Tibial nerve (tissue), 4 donors: ENCODE data around the gene FAHD1. TPM values are rescaled to one million over a fixed set of nuclear protein-coding genes. Genes with fewer than 3 reads are reported as not detected.

Source experiments
- DNase-seq, 2 donors: peaks; one replicate each; pipeline ENCODE4 v3.0.0-alpha.2; 2019; ENCODE audit warnings: low spot score in 2 of 2
- H3K27ac ChIP-seq, 4 donors: fragments of 200-600 bp; sonication (generic) in 3 of 4; one replicate each; pipeline ENCODE4 v1.5.1; 2017 to 2019; ENCODE audit warnings: mild to moderate bottlenecking in 1 of 4
- H3K27me3 ChIP-seq, 2 donors: fragments of 200-600 bp; sonication (generic) in 1 of 2; one replicate each; pipeline versions ENCODE4 v1.5.1 to v1.6.0; 2017 to 2019
- H3K36me3 ChIP-seq, 3 donors: fragments of 200-600 bp; sonication (generic); one replicate each; pipeline ENCODE4 v1.5.1; 2018 to 2019
- H3K4me1 ChIP-seq, 4 donors: fragments of 200-600 bp; sonication (generic) in 3 of 4; one replicate each; pipeline ENCODE4 v1.5.1; 2017 to 2019
- H3K4me3 ChIP-seq, 4 donors: fragments of 200-600 bp; sonication (generic) in 3 of 4; one replicate each; pipeline ENCODE4 v1.5.1; 2017 to 2019; ENCODE audit warnings: mild to moderate bottlenecking in 1 of 4, moderate library complexity in 1 of 4
- H3K9me3 ChIP-seq, 4 donors: fragments of 200-600 bp; sonication (generic) in 3 of 4; one replicate each; pipeline ENCODE4 v1.5.1; 2017 to 2019
- CTCF ChIP-seq, 5 experiments: fragments of 200-600 bp in 3 of 5; fragments of 450-650 bp in 2 of 5; sonication (generic) in 3 of 5; IDR thresholded peaks; one replicate each; pipeline ENCODE4 v1.5.1; 2016 to 2019; ENCODE audit warnings: antibody characterized with exemption in 5 of 5, mild to moderate bottlenecking in 3 of 5, moderate library complexity in 2 of 5
- EP300 ChIP-seq, 2 donors: sonication (generic); formaldehyde crosslinking; IDR thresholded peaks; one replicate each; pipeline ENCODE4 v1.6.1; 2017; ENCODE audit warnings: antibody characterized with exemption in 2 of 2, mild to moderate bottlenecking in 1 of 2
- POLR2A ChIP-seq, 2 donors: fragments of 450-650 bp; IDR thresholded peaks; one replicate each; pipeline ENCODE4 v1.6.1; 2017; ENCODE audit warnings: antibody characterized with exemption in 2 of 2, mild to moderate bottlenecking in 2 of 2, moderate library complexity in 2 of 2
- WGBS, 2 donors: methylation state at CpG; one replicate each; pipeline ENCODE4 v1.1.5; 2018; 5-methylcytosine and 5-hydroxymethylcytosine counted together
- total RNA-seq, 4 donors: library from RNA; depleted of rRNA; stranded (reverse); fragments of >200 nt; gene quantifications; one replicate each; pipeline ENCODE4 v1.1.0, GENCODE V29; 2016

FAHD1 gene
- total RNA-seq, 4 donors from 2014 or later = 17.5 to 44.1 (median 33.7) TPM

GRCh38 chr16:1825864-1826690 lies 929 bp upstream of the FAHD1 start:
- peak overlapping the region; percentile 42 to 69 (median 57) for H3K4me3 ChIP-seq
- TF ChIP-seq EP300 (IDR thresholded peaks at IDR 0.05) (no peak), CTCF (IDR thresholded peaks at IDR 0.05) (no peak), POLR2A (IDR thresholded peaks at IDR 0.05) (no peak)
- WGBS, 2 donors = 3 to 5% methylated on average over 41 to 53 of the region's 96 CpGs

GRCh38 chr16:1828645-1829410 lies 1.8 kb downstream of the FAHD1 start:
- no peak for DNase-seq
- H3K4me1 ChIP-seq = peaks cover 0 to 53% (median 22%) of the 10 kb centered on the region in 4 donors
- no peak overlapping the region for H3K4me3 ChIP-seq
- no peaks in the 10 kb centered on the region for H3K9me3 ChIP-seq
- H3K27ac ChIP-seq = no peak overlapping the region
- TF ChIP-seq EP300 (IDR thresholded peaks at IDR 0.05) (no peak), CTCF (IDR thresholded peaks at IDR 0.05) (no peak), POLR2A (IDR thresholded peaks at IDR 0.05) (no peak)
- WGBS, 2 donors = 73 to 75% methylated on average over 11 of the region's 11 CpGs
- H3K36me3 ChIP-seq = peaks cover 0 to 43% (median 0%) of the 10 kb centered on the region in 3 donors
- no peaks in the 10 kb centered on the region for H3K27me3 ChIP-seq

More at GRCh38 chr16:1825864-1826690, 929 bp upstream of the FAHD1 start:
- Histone ChIP-seq H3K27ac (peak overlapping the region in 3 of 4 donors; percentile 36 to 86 (median 81)), H3K27me3 (no peaks in the 10 kb centered on the region), H3K36me3 (peaks cover 0 to 40% (median 11%) of the 10 kb centered on the region in 3 donors), H3K4me1 (peaks cover 0 to 63% (median 23%) of the 10 kb centered on the region in 4 donors), H3K9me3 (no peaks in the 10 kb centered on the region)
- DNase-seq = no peak

GRCh38 chr16:1830213-1830612 lies 3.2 kb downstream of the FAHD1 start:
- Histone ChIP-seq H3K27me3 (no peaks in the 10 kb centered on the region), H3K36me3 (peaks cover 0 to 43% (median 0%) of the 10 kb centered on the region in 3 donors), H3K27ac (no peak overlapping the region), H3K9me3 (no peaks in the 10 kb centered on the region), H3K4me3 (no peak overlapping the region), H3K4me1 (peaks cover 0 to 40% (median 16%) of the 10 kb centered on the region in 4 donors)
- no peak for DNase-seq
- WGBS, 2 donors = 59 to 65% methylated on average over 3 of the region's 3 CpGs
- TF ChIP-seq EP300 (IDR thresholded peaks at IDR 0.05) (no peak), CTCF (IDR thresholded peaks at IDR 0.05) (no peak), POLR2A (IDR thresholded peaks at IDR 0.05) (no peak)

- WGBS, 2 donors = 79 to 80% methylated on average over 19 of the region's 19 CpGs
- no peaks in the 10 kb centered on the region for H3K27me3 ChIP-seq
- H3K4me3 ChIP-seq = no peak overlapping the region
- DNase-seq = no peak
- H3K27ac ChIP-seq = no peak overlapping the region
- peaks cover 0 to 31% (median 12%) of the 10 kb centered on the region in 4 donors for H3K4me1 ChIP-seq
- no peak for TF ChIP-seq CTCF (IDR thresholded peaks at IDR 0.05)
- H3K9me3 ChIP-seq = no peaks in the 10 kb centered on the region
- peaks cover 0 to 43% (median 0%) of the 10 kb centered on the region in 3 donors for H3K36me3 ChIP-seq
These were observed 4.4 kb downstream of the FAHD1 start for GRCh38 chr16:1831186-1832075.
